HEK293 (cell line): ENCODE data around the gene XPR1.

ENCODE experiments used
- CTCF ChIA-PET: fragments of 350-600 bp; formaldehyde crosslinking; extraction: SDS; loops from one replicate; lab custom pipeline; 2021; ENCODE audit warnings: antibody characterized with exemption; lab: Yijun Ruan, JAX
- POLR2A ChIA-PET: fragments of 300-600 bp; formaldehyde crosslinking; extraction: SDS; loops from one replicate; lab custom pipeline; 2020; ENCODE audit warnings: antibody characterized with exemption, inconsistent platforms; lab: Yijun Ruan, JAX
- H3K27ac ChIP-seq: fragments of 200-500 bp; sonication (Bioruptor generic); 2 replicates; pipeline ENCODE4 v1.5.1; 2014; ENCODE audit warnings: low read depth, low read length, control low read depth, inconsistent platforms; ENCODE audit errors: extremely low read depth
- H3K36me3 ChIP-seq, 2 experiments: fragments of 200-500 bp in 1 of 2; sonication (Bioruptor generic) in 1 of 2; 1 replicate in 1 of 2; 2 replicates in 1 of 2; pipeline ENCODE4 v1.5.1; 2014 to 2017; ENCODE audit warnings: inconsistent platforms in 2 of 2, low read length in 2 of 2; ENCODE audit not compliant: control insufficient read depth in 2 of 2, insufficient read depth in 1 of 2
- H3K4me1 ChIP-seq: fragments of 200-500 bp; sonication (Bioruptor generic); 2 replicates; pipeline ENCODE4 v1.5.1; 2014; ENCODE audit warnings: mild to moderate bottlenecking, low read length, inconsistent platforms; ENCODE audit not compliant: control insufficient read depth, insufficient read depth
- H3K4me3 ChIP-seq: 2 replicates; pipeline ENCODE4 v1.5.1; 2011; ENCODE audit warnings: low read depth, mild to moderate bottlenecking, control low read depth, low read length, moderate library complexity
- H3K9me3 ChIP-seq: fragments of 200-500 bp; sonication (Bioruptor generic); 2 replicates; pipeline ENCODE4 v1.5.1; 2014; ENCODE audit warnings: low read depth, low read length, inconsistent platforms; ENCODE audit not compliant: control insufficient read depth, insufficient read depth
- EGR2 ChIP-seq: fragments of 450-650 bp; formaldehyde crosslinking; IDR thresholded peaks from 2 replicates; pipeline ENCODE4 v1.5.1; 2016; ENCODE audit warnings: low read depth, missing biosample characterization, missing genetic modification characterization
- FEZF1 ChIP-seq: fragments of 450-650 bp; formaldehyde crosslinking; IDR thresholded peaks from 2 replicates; pipeline ENCODE4 v1.5.1; 2016; ENCODE audit warnings: missing biosample characterization, missing genetic modification characterization
- GLIS1 ChIP-seq: fragments of 450-650 bp; formaldehyde crosslinking; IDR thresholded peaks from 2 replicates; pipeline ENCODE4 v1.5.1; 2016; ENCODE audit warnings: missing biosample characterization, missing genetic modification characterization
- HOXD13 ChIP-seq: sonication (generic); formaldehyde crosslinking; IDR thresholded peaks from 2 replicates; pipeline ENCODE4 v1.8.0; 2022; ENCODE audit warnings: missing genetic modification reagents, borderline replicate concordance
- KLF1 ChIP-seq: fragments of 450-650 bp; formaldehyde crosslinking; IDR thresholded peaks from 2 replicates; pipeline ENCODE4 v1.5.1; 2016; ENCODE audit warnings: missing biosample characterization, missing genetic modification characterization
- MEIS1 ChIP-seq: sonication (generic); formaldehyde crosslinking; IDR thresholded peaks from 2 replicates; pipeline ENCODE4 v1.8.1; 2022; ENCODE audit warnings: missing genetic modification reagents, mild to moderate bottlenecking, borderline replicate concordance
- PRDM4 ChIP-seq: fragments of 450-650 bp; formaldehyde crosslinking; IDR thresholded peaks from 2 replicates; pipeline ENCODE4 v1.5.1; 2017; ENCODE audit warnings: missing biosample characterization, missing genetic modification characterization
- SALL2 ChIP-seq: fragments of 450-650 bp; formaldehyde crosslinking; IDR thresholded peaks from 2 replicates; pipeline ENCODE4 v1.5.0; 2017; ENCODE audit warnings: missing biosample characterization, mild to moderate bottlenecking, missing genetic modification characterization, borderline replicate concordance
- SP7 ChIP-seq: fragments of 450-650 bp; formaldehyde crosslinking; IDR thresholded peaks from 2 replicates; pipeline ENCODE4 v1.5.1; 2016; ENCODE audit warnings: missing biosample characterization, missing genetic modification characterization
- TRIM28 ChIP-seq: IDR thresholded peaks from 2 replicates; pipeline ENCODE4 v1.6.1; 2011; ENCODE audit warnings: low read length, control low read depth, borderline replicate concordance
- ZBTB21 ChIP-seq: fragments of 450-650 bp; formaldehyde crosslinking; IDR thresholded peaks from 2 replicates; pipeline ENCODE4 v1.5.1; 2017; ENCODE audit warnings: missing biosample characterization, missing genetic modification characterization
- ZFHX2 ChIP-seq: fragments of 450-650 bp; formaldehyde crosslinking; conservative IDR thresholded peaks from 2 replicates; pipeline ENCODE4 v1.5.1; 2016; ENCODE audit warnings: missing biosample characterization, missing genetic modification characterization
- ZNF19 ChIP-seq: fragments of 450-650 bp; formaldehyde crosslinking; IDR thresholded peaks from 2 replicates; pipeline ENCODE4; 2016; ENCODE audit warnings: missing biosample characterization, missing genetic modification characterization, low read depth
- ZNF266 ChIP-seq: fragments of 450-650 bp; formaldehyde crosslinking; IDR thresholded peaks from 2 replicates; pipeline ENCODE4 v1.5.1; 2016; ENCODE audit warnings: missing biosample characterization, missing genetic modification characterization, low read depth
- ZNF274 ChIP-seq, 2 experiments: fragments of 200-500 bp in 1 of 2; fragments of 450-650 bp in 1 of 2; sonication (Bioruptor generic) in 1 of 2; formaldehyde crosslinking in 1 of 2; IDR thresholded peaks; 2 replicates each; pipeline versions ENCODE4 v1.5.1 to v1.6.1; 2014 to 2016; ENCODE audit warnings: borderline replicate concordance in 1 of 2, inconsistent platforms in 1 of 2, low read length in 1 of 2, missing biosample characterization in 1 of 2, missing genetic modification characterization in 1 of 2
- ZNF302 ChIP-seq: fragments of 450-650 bp; formaldehyde crosslinking; IDR thresholded peaks from 2 replicates; pipeline ENCODE4 v1.5.1; 2016; ENCODE audit warnings: missing biosample characterization, missing genetic modification characterization, low read depth
- ZNF404 ChIP-seq: fragments of 450-650 bp; formaldehyde crosslinking; IDR thresholded peaks from 2 replicates; pipeline ENCODE4 v1.5.1; 2017; ENCODE audit warnings: missing biosample characterization, missing genetic modification characterization
- ZNF416 ChIP-seq: fragments of 450-650 bp; formaldehyde crosslinking; IDR thresholded peaks from 2 replicates; pipeline ENCODE4 v1.5.1; 2016; ENCODE audit warnings: missing biosample characterization, missing genetic modification characterization
- ZNF473 ChIP-seq: fragments of 450-650 bp; formaldehyde crosslinking; IDR thresholded peaks from 2 replicates; pipeline ENCODE4 v1.5.1; 2017; ENCODE audit warnings: missing biosample characterization, missing genetic modification characterization
- ZNF558 ChIP-seq: fragments of 450-650 bp; formaldehyde crosslinking; IDR thresholded peaks from 2 replicates; pipeline ENCODE4 v1.5.1; 2016; ENCODE audit warnings: missing biosample characterization, missing genetic modification characterization
- ZNF596 ChIP-seq: fragments of 450-650 bp; IDR thresholded peaks from 2 replicates; pipeline ENCODE4 v1.5.0; 2018; ENCODE audit warnings: missing biosample characterization, mild to moderate bottlenecking, missing genetic modification characterization, moderate library complexity
- TF ChIP-seq, protein P1 (sequence below): fragments of 450-650 bp; formaldehyde crosslinking; IDR thresholded peaks from 2 replicates; pipeline ENCODE4 v1.5.1; 2017; ENCODE audit warnings: missing biosample characterization, missing genetic modification characterization
- TF ChIP-seq, protein P2 (sequence below): fragments of 450-650 bp; formaldehyde crosslinking; IDR thresholded peaks from 2 replicates; pipeline ENCODE4 v1.5.1; 2016; ENCODE audit warnings: missing biosample characterization, missing genetic modification characterization
- TF ChIP-seq, protein P3 (sequence below): sonication (generic); formaldehyde crosslinking; IDR thresholded peaks from 2 replicates; pipeline ENCODE4 v1.8.1; 2022; ENCODE audit warnings: mild to moderate bottlenecking, moderate library complexity, missing genetic modification reagents
- TF ChIP-seq, protein P4 (sequence below): fragments of 450-650 bp; formaldehyde crosslinking; IDR thresholded peaks from 2 replicates; pipeline ENCODE4 v1.5.1; 2016; ENCODE audit warnings: missing biosample characterization, missing genetic modification characterization

Gene XPR1

DNA sequence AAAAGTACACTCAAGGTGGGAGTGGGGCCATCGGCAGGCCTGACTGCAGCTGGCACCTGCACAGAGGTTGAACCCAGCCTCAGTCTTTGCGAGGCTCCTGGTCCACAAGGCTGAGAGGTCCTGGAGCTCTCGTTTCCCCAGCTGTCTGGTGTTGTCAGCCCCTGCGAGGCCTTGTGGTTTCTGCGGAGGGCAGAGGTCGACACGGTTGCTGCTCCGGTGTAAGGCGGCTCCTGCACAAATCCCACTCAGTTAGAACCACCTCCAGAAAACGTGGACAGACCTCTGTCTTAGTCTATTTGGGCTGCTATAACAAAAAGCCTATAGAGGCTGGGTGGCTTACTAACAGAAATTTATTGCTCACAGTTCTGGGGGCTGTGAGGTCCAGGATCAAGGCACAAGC is 286.7 kb downstream of the XPR1 start (continued):
- TF ChIP-seq, protein P1, sequence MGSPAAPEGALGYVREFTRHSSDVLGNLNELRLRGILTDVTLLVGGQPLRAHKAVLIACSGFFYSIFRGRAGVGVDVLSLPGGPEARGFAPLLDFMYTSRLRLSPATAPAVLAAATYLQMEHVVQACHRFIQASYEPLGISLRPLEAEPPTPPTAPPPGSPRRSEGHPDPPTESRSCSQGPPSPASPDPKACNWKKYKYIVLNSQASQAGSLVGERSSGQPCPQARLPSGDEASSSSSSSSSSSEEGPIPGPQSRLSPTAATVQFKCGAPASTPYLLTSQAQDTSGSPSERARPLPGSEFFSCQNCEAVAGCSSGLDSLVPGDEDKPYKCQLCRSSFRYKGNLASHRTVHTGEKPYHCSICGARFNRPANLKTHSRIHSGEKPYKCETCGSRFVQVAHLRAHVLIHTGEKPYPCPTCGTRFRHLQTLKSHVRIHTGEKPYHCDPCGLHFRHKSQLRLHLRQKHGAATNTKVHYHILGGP (tag by site-specific recombination) = no peak
- TF ChIP-seq ZNF19 (tag by site-specific recombination) = no peak
- no peak for TF ChIP-seq HOXD13 (CRISPR knock-in tag)
- TF ChIP-seq, protein P2, sequence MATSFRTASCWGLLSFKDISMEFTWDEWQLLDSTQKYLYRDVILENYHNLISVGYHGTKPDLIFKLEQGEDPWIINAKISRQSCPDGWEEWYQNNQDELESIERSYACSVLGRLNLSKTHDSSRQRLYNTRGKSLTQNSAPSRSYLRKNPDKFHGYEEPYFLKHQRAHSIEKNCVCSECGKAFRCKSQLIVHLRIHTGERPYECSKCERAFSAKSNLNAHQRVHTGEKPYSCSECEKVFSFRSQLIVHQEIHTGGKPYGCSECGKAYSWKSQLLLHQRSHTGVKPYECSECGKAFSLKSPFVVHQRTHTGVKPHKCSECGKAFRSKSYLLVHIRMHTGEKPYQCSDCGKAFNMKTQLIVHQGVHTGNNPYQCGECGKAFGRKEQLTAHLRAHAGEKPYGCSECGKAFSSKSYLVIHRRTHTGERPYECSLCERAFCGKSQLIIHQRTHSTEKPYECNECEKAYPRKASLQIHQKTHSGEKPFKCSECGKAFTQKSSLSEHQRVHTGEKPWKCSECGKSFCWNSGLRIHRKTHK (tag by site-specific recombination) = no peak
- no peak for TF ChIP-seq ZNF473 (tag by site-specific recombination)
- TF ChIP-seq ZFHX2 (tag by site-specific recombination) = peak; percentile 80
- TF ChIP-seq SALL2 (tag by site-specific recombination) = no peak
- no peak for TF ChIP-seq ZBTB21 (tag by site-specific recombination)
- TF ChIP-seq PRDM4 = no peak
- peak; percentile 93 for TF ChIP-seq ZNF266
- no peak for TF ChIP-seq ZNF416 (tag by site-specific recombination)
- TF ChIP-seq ZNF558 = no peak
- TF ChIP-seq EGR2 (tag by site-specific recombination) = peak; percentile 57
- TF ChIP-seq, all 188 proteins: peak for 6

DNA sequence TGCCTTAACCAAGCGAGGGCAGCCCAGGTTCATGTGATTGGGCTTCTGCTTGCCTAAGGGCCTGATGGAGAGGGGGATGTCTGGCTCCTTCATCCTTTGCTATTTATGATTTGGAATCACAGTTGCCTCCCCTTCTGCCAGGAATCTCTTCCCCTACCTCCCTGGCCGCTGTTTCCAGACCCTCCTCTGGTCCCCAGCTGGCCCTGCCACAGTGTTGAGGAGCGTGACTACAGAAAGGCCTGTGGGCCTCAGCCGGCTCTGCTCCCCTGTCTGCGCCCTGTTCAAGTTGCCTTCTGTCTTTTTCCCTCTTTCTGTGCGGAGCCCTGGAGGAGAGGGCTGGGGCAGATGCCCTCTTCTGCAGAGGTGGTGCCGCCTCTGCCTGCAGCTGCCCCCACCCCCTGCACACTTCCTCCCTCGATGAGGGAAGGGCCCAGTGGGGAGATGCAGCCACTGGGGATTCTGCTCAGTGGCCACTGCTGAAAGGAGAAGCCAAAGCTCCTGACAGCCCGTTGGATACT is 287.4 kb downstream of the XPR1 start:
- ChIA-PET CTCF (no interaction called here), POLR2A (no interaction called here)
- Histone ChIP-seq H3K4me3 (no peak overlapping the region), H3K4me1 (peaks cover 4% of the 10 kb centered on the region; the same call in 1 of the 2 replicates), H3K27ac (no peak overlapping the region), H3K36me3 (no peaks in the 10 kb centered on the region), H3K9me3 (no peaks in the 10 kb centered on the region)
- no peak for TF ChIP-seq ZNF302 (tag by site-specific recombination)
- TF ChIP-seq SALL2 (tag by site-specific recombination) = no peak
- no peak for TF ChIP-seq MEIS1
- TF ChIP-seq ZNF404 (tag by site-specific recombination) = no peak
- no peak for TF ChIP-seq SP7 (tag by site-specific recombination)
- TF ChIP-seq ZNF19 (tag by site-specific recombination) = no peak
- TF ChIP-seq ZNF274 (IDR thresholded peaks at IDR 0.05; ENCODE audit: low read length) = no peak
- no peak for TF ChIP-seq ZNF274 (tag by site-specific recombination; IDR thresholded peaks at IDR 0.05; ENCODE audit: borderline replicate concordance)
- no peak for TF ChIP-seq FEZF1 (tag by site-specific recombination)
- TF ChIP-seq ZNF596 (tag by site-specific recombination) = no peak
- TF ChIP-seq TRIM28 = no peak
- no peak for TF ChIP-seq GLIS1 (tag by site-specific recombination)
- TF ChIP-seq, protein P3, sequence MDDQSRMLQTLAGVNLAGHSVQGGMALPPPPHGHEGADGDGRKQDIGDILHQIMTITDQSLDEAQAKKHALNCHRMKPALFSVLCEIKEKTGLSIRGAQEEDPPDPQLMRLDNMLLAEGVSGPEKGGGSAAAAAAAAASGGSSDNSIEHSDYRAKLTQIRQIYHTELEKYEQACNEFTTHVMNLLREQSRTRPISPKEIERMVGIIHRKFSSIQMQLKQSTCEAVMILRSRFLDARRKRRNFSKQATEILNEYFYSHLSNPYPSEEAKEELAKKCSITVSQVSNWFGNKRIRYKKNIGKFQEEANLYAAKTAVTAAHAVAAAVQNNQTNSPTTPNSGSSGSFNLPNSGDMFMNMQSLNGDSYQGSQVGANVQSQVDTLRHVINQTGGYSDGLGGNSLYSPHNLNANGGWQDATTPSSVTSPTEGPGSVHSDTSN (CRISPR knock-in tag) = no peak
- TF ChIP-seq, protein P4, sequence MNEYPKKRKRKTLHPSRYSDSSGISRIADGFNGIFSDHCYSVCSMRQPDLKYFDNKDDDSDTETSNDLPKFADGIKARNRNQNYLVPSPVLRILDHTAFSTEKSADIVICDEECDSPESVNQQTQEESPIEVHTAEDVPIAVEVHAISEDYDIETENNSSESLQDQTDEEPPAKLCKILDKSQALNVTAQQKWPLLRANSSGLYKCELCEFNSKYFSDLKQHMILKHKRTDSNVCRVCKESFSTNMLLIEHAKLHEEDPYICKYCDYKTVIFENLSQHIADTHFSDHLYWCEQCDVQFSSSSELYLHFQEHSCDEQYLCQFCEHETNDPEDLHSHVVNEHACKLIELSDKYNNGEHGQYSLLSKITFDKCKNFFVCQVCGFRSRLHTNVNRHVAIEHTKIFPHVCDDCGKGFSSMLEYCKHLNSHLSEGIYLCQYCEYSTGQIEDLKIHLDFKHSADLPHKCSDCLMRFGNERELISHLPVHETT = no peak
- TF ChIP-seq KLF1 (tag by site-specific recombination) = no peak
